G401.6 (cell line): Measurements from ENCODE around the gene UTF1.

ENCODE experiments used
- FAIRE-seq: peaks from 2 replicates; lab custom pipeline; 2012; peaks lifted over from hg19 to GRCh38; lab: Jason Lieb, UNC

UTF1 gene

GRCh38 chr10:133266056-133266795 lies 36.2 kb downstream of the UTF1 start:
- FAIRE-seq, result no peak

DNA sequence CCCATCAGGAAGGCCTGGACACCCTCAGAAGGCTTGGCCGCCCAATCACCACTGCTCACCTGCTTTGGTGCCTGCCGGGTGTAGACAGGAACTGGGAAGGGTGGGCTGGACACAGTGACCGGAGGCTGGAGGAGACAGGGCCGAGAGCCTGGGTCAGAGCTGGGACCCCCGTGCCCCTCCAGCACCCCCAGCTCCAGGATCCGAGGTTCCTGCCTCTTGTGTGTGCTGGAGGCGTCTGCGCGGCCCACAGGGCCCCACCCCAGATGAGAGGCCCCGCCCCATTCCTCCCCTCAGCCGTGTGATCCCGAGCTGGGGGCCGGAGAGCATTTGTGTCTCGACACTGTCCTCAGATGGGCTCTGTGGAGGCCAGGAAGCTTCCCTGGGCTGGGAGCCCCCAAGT lies 37.3 kb downstream of the UTF1 start:
- no peak for FAIRE-seq

DNA sequence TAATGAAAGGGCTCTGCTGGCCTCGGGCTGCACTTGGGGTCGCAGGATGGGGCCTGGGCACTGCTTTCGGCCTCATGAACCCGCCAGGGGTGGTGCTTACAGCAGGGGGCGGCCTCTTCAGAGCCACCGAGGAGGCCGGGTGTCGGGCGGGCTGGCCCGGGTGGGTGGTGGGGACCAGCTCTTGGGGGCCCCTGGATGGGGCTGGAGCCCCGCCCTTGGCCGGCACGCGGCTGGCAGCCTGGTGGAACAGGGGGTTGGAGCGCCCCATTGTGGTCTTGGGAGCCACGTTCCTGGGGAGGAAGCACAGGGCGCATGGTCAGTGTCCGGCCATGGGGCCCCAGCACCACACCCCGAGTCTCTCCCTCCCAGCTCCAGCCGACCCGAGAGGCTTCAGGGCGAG lies 37.8 kb downstream of the UTF1 start:
- FAIRE-seq, result no peak

DNA sequence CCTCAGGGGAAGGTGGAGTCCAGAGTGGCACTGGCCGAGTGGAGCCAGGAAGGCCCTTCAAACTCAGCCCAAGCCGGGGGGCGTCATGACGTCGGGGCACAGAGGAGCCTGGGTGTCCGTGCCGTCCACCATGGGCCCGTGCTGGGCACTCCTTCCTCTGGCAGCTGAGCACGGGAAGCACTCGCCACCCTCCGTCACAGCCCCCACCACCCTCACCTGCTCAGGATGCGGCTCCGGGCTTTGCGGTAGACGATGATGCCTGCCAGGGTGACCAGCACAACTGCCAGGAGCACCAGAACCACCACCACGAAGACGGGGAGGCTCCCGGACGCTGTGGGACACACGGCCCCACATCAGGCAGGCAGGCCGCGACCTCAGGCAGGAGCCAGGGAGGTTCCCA lies 38.5 kb downstream of the UTF1 start:
- no peak for FAIRE-seq

- no peak for FAIRE-seq
These were observed 39.4 kb downstream of the UTF1 start for GRCh38 chr10:133269367-133269766.

- FAIRE-seq, result no peak
These were observed 40.2 kb downstream of the UTF1 start for GRCh38 chr10:133270204-133270603.

DNA sequence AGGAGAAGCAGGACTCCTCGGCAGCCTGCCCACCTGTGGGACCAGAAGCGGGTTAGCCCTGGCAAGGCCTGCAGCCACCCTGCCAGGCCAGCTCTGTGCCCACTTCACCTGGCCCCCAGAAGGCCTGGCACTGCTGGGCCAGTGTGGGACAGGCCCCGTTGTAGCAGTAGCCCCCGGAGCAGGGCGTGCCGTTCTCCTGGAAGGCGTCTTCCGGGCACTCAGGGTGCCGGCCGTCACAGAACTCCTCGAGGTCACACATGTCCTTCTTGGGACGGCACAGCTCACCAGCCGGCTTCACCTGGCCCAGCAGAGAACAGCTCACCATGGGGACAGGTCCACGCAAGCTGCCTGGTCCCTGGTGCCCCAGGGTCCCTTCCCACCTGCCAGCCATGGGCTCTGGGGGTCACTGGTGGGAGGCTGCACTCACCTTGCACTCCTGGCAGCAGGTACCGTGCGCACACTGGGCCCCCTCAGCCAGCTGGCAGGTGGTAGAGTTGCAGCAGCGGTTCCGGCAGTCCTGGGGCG lies 40.8 kb downstream of the UTF1 start:
- FAIRE-seq, result no peak

DNA sequence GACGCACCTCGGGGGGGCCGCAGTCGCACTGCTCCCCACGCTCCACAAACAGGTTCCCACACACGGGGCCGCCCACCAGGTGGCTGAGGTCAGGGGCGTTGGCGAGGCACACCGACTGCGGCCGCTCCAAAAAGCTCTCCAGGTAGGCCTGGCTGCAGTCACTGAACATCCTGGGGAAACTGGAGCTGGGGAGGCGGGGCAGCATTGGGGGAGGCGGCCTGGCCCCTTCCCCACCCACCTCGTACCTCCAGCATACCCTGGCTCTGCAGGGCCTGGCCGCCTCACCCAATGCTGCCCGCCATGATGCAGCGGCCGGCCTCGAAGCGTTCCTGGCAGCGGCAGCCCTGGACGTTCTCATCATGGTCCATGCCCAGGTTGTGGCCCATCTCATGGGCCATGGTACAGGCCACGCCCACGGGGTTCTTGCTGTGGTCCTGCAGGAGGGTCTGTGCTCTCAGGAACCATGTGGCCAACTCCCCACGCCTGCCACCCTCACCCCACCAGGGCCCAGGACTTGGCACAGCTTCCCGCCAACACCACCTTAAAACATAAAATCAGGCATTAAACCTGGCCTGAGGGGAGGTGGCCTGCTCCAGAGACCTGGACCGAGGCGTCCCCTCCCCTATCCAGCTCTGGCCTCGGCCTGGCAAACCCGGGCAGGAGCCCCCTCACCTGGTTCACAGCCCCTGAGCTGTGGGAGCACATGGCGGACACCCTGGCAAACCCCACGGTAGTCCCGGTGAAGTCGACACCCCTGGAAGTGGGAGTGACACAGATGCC lies 41.7 kb downstream of the UTF1 start:
- FAIRE-seq, result no peak

DNA sequence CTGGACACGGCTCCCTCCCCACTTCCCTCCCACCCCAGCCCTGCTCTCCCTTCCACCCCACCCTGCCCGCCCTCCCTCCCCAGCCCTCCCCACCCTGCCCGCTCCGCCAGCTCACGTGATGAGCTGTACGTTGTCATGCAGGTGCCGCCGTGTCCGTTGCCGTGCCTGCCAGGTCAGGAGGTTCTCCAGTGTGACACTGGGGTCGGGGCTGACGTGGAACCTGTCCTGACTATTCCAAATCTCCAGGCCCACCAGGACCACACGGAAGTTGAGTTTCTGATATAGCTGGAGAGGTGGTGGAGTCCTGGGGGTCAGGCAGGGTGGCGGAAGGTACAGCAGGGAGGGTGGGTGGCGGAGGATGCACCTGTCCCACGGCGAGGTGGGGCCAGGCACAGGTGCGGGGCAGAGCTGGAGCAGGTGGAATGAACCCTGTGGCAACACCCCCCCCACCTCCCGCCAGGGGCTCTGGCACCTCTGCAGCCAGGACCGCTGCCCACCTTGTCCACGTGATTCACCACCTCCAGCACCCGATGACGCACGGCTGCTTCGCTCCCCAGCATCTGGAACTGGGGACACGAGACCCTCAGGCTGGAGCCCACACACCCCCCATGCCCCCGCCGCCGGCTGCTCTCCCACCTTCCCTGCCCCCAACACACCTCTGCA lies 42.4 kb downstream of the UTF1 start:
- no peak for FAIRE-seq

DNA sequence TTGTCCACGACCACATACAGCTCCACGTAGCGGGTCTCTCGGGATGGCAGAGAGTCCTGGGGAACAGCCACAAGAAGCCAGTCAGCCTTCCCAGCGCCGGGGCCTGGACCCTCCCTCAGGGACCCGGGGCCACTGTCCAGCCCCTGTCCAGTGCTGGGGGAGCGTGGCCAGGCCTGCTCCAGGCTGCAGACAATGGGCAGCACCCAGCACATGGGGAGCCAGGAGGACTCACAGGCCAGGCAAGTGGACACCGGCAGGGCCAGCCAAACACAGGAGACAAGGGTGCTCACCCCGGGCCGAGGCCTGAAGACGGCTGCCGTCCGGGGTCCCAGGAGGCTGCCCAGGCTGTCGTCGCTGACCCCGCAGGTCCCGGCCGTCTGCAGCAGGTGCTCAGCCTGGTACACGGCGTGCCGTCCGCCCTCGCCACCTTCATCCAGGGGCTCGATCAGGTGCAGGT lies 43.0 kb downstream of the UTF1 start:
- no peak for FAIRE-seq

DNA sequence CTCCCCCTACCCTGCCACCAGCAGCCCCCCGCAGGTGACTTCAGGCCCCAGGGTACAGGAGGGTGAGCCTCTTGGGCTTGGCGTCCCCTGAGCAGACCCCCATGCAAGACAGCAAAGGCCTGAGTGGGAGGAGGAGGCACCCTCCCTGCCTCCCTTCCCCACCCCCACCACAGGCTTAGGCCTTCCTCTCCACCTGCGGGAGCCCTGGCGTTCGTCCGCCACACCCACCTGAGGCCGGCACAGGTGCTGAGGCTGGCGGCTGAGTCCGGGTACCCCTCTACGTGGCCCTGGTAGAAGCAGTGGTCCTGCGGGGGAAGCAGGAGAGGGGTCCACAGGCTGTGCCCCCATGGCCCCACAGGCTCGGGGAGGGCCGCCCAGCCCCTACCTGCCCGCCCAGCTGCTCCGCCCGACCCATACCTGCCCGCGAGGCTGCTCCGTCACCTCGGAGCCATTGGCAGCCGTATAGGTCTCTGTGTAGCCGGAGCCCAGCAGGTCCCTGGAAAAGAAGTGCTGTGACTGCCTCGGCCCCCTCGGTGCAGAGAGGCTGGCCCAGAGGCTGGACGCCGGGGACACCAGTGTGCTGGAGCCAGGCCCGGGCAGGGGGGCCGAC lies 43.6 kb downstream of the UTF1 start:
- no peak for FAIRE-seq

- FAIRE-seq, result no peak
These were observed 45.0 kb downstream of the UTF1 start for GRCh38 chr10:133274751-133275683.

GRCh38 chr10:133275684-133276092 lies 45.7 kb downstream of the UTF1 start:
- FAIRE-seq, result no peak

GRCh38 chr10:133276100-133276434 lies 46.0 kb downstream of the UTF1 start:
- FAIRE-seq, result no peak

DNA sequence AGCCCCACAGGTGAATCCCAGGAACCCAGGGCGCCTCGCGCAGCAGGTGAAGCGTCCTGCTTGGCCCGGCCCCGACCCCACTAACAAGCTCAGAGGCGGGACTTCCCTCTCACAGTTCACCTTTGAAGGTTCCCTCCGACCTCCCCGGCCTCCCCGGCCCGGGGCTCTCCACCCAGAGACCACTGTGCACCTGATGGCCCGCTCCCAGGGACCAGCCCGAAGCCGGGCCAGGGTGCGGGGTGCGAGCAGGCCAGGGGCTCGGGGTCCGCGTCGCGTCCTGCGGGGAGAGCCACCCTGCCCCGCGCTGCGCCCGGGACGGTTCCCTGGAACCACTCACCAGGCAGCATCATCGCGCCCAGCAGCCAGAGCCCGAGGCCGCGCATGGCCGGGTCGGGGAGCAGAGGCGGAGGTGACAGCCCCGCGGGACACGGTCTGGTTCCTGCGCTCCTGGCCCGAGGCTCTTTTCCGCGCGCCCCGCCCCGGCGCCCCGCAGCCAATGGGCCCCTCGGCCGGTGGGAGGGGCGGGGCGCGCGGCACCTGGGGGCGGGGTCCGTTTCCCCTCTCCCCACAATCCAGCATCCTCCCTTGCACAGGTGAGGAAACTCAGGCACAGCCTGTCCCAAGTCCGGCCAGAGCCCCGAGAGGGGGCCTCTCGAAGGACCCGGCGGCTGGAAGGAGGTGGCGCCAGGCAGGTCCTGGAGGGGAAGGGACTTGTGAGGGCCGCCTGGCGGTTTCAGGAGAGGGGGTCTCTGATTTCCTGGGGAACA lies 46.6 kb downstream of the UTF1 start, which contains the start of gene ADAM8:
ADAM8 (minus strand) TSS at position 434 of the 767 bp plus-strand sequence; CDS start at position 383, 51 bp downstream.
- no peak for FAIRE-seq

GRCh38 chr10:133277277-133277992 lies 47.4 kb downstream of the UTF1 start:
- no peak for FAIRE-seq

DNA sequence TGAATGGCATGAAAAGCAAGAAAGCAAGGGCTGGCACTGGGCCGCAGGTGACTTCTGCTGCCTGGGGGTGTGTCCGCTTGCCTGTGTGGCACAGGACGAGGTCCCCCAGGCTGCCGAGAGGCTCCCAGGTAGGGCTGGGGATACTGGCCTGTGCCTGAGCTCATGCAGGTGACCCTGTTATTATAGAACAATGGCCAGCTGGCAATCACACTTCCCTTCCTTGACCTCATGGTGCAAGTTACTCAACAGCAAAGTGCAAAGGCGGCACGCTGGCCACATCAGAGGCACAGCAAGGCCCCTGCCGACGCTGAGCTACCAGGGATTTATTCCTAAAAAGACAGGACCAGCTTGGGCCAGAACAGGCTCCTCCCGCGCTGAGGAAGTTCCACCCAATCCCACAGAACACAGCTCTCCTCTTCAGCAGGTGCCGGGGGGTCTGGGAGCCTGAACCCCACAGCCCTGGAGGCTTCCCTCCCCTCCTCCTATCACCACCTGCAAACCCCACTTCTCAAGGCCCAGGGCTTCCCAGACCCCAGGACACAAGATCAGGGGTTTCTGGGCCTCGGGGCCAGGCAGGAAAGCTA lies 48.1 kb downstream of the UTF1 start:
- no peak for FAIRE-seq

DNA sequence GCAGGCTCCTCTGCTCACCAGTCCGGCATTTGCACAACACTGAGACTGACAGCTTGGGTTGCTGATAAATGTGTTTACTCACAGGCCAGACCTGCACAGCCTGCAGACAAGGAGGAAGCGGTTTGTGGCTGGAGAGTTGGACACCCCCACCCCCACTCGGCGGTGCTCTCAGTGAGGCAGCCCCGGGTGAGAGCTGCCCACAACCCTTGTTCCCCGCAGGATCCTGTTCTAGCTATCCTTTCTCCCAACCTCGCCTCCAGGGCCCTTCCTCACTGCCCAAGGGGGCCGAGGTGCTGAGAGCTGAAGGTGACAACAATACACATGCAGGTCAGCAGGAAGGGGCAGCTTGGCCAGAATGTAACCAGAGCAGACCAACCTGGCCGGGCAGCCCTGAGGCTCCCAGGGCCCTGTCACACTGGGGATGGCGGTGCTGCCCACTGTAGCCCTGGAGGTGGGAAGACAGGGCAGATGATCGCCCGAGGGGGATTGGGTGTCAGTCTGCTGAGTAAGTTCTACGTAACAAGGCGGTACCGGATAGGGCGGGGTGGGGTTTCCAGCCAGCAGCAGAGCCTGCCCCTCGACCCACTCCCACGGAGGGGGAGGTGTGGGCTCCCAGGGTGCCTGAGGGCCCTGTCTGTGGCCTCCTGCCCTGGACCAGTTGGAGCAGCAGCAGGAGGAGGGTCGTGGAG lies 48.7 kb downstream of the UTF1 start:
- no peak for FAIRE-seq
